Prostate gland (tissue), 2 donors: ENCODE measurements around the gene ZNF217.
"Not testable (repeated sequence)": the region's sequence is repeated elsewhere in the genome, so short reads cannot be mapped to it uniquely, and the experiment has no call there.

Experiments used
- CTCF ChIP-seq, 4 experiments: fragments of 200-600 bp in 2 of 4; fragments of 450-650 bp in 2 of 4; sonication (generic) in 2 of 4; IDR thresholded peaks; 1 replicate in 3 of 4; 2 replicates in 1 of 4; pipeline ENCODE4 v1.5.1; 2016 to 2019; ENCODE audit warnings: antibody characterized with exemption in 4 of 4, mild to moderate bottlenecking in 2 of 4, moderate library complexity in 2 of 4
- POLR2A ChIP-seq: fragments of 450-650 bp; IDR thresholded peaks from one replicate; pipeline ENCODE4 v1.6.1; 2016; ENCODE audit warnings: antibody characterized with exemption, mild to moderate bottlenecking
- POLR2AphosphoS5 ChIP-seq: sonication (generic); formaldehyde crosslinking; IDR thresholded peaks from one replicate; pipeline ENCODE4 v1.6.1; 2017; ENCODE audit warnings: antibody characterized with exemption

- TF ChIP-seq CTCF (IDR thresholded peaks at IDR 0.05); POLR2A; POLR2AphosphoS5: not testable (repeated sequence)
These were observed 35.1 kb upstream of the ZNF217 start for GRCh38 chr20:53628758-53629157.
